Measurements from ENCODE around the gene SLC9B1.

The SLC9B1 gene, protein sequence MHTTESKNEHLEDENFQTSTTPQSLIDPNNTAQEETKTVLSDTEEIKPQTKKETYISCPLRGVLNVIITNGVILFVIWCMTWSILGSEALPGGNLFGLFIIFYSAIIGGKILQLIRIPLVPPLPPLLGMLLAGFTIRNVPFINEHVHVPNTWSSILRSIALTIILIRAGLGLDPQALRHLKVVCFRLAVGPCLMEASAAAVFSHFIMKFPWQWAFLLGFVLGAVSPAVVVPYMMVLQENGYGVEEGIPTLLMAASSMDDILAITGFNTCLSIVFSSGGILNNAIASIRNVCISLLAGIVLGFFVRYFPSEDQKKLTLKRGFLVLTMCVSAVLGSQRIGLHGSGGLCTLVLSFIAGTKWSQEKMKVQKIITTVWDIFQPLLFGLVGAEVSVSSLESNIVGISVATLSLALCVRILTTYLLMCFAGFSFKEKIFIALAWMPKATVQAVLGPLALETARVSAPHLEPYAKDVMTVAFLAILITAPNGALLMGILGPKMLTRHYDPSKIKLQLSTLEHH

DNA sequence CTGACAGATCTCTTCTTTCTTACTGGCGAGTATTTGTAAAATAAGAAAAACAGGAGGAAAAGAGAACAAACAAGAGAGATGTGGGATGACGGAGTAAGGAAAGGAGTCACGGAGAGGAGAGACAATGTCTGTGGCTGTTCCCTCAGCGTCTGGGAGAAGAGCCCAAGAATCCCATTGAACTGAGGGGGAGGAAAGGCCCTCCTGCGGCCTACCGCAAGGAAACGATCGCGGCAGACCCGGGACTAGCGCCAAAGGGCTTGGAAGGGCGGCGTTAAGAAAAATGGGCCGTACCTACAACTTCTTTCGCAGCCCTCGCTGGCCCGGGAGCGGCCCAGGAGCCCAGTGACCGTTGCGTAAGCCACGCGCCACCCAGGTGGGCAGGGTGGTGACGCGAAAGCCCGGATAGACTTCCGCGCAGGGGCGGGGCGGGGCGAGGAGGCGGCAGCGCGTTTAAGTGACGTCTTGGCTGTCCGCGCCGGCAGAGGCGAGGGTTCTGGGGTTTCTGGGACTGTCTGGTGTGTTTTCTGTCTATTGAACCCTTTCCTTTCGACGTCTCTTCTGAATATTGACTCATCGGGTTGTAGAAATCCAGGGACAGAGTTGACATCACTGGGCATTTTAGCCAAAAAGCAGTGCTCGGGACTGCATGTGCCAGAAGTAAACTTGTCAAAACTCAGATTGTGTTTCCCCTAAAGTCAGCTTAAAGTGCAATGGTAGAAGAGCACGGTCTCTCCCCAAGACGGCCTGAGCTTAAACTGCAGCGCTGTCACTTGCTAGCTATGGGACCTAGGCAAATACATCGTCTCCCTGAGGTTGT is at the start of gene SLC9B1:
Gene SLC9B1, minus strand, starts transcription at position 398 of the 817 bp plus-strand sequence. CDS start 27,994 bp downstream, outside the sequence.
- DNase-seq: peak; percentile 9 to 93 (median 84)

DNA sequence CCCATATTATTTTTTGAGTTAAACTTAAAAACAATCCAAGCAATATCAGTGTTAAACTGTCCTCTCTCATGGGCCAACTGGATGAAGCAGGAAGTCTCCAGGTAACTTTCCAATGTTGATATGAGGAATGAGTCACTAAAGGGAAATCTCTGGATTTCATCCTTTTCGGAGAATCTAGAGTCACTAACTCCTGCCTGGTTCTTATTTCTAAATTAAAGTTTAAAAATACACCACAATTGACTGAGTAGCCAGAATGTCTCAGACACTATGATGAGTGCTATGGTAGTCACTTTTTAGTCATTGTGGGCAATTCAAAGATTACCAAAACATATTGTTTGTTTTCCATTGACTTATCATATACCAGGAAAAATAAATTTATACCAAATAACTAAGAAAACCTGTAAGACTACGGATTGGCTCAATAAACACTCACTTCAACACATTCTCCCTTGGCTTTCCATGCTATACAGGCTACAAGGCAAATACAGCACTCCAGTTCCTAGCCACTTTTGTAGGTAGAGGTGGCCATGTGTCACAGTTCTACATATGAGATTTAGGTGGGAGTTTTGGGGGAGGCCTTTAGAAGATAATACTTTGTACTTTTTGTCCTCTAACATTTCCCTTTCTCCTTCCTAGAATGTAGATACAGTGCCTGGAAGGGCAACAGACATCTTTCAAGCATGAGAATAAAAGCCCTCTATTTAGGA is 48.5 kb upstream of the SLC9B1 start:
- no peak for DNase-seq

DNA sequence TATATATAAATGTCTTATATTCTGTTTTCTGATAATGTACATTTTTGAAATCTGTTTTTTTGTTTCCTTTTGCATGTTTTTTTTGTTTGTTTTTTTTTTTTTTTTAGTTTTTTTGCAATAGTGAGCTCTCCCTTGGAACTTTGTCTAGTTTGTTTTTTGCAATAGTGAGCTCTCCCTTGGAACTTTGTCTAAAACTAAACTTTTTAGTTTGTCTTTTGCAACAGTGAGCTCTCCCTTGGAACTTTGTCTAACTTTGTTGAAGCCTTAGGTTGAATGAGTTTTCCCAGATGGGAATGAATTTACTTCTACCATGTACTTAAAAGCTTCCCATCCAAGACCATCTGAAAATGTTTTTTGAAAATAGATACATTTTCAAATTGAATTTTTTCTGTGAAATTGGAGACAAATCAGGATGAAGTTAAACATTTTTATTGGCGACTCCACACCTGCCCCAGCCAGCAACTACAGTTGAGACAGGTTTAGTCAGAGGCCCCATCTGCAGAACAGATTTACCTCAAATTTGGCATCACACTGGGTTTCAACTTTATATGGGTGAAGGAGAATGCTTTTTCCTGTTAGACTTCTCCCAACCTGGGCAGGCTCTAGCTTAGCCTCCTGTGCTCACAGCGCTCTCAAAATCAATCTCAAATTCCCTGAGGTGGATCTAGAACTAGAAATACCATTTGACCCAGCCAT is 41.1 kb upstream of the SLC9B1 start:
- DNase-seq: no peak

DNA sequence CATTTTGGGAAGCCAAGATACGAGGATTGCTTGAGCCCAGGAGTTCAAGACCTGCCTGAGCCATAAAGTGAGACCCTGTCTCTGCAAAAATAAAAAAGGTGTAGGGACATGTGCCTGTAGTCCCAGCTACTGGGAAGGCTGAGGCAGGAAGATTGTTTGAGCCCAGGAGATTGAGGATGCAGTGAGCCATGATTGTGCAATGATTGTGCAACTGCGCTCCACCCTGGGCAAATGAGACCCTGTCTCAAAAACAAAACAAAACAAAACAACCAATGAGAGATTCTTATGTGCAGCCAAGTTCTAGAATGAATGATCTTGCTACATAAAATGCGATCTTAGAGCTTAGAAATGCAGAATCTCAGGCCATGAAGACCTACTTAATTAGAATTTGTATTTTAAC is 34.5 kb upstream of the SLC9B1 start:
- no peak for DNase-seq

DNA sequence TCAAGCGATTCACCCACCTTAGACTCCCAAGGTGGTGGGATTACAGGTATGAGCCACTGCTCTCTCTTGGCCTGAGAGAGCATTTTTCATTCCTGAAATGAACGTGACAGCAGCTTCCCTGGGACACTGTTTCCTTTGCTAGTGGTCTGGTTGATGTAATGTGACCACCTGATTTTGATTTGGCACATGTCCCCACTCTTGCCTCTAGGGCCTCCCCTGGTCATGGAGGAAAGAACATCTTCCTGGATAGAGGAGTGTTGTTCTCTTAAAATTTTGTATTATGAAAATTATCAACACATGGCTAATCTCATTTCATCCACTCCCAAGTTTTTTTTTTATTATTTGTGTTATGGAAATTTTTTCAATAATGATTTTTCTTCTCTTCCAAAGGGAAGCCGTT is 33.3 kb upstream of the SLC9B1 start:
- no peak for DNase-seq

DNA sequence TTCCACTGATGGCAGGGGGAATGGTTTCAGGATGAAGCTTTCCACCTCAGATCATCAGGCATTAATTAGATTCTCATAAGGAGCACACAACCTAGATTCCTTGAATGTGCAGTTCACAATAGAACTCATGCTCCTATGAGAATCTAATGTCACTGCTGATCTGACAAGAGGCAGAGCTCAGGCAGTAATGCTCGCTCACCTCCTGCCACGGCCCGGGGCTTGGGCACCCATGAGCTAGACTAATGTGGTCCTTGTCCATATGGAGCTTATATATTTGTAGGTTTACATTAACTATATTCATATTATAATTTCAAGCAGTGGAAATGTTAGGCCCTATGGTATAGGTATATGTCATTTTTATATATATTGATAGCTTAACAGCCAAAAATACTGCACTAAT is 32.6 kb upstream of the SLC9B1 start:
- no peak for DNase-seq

DNA sequence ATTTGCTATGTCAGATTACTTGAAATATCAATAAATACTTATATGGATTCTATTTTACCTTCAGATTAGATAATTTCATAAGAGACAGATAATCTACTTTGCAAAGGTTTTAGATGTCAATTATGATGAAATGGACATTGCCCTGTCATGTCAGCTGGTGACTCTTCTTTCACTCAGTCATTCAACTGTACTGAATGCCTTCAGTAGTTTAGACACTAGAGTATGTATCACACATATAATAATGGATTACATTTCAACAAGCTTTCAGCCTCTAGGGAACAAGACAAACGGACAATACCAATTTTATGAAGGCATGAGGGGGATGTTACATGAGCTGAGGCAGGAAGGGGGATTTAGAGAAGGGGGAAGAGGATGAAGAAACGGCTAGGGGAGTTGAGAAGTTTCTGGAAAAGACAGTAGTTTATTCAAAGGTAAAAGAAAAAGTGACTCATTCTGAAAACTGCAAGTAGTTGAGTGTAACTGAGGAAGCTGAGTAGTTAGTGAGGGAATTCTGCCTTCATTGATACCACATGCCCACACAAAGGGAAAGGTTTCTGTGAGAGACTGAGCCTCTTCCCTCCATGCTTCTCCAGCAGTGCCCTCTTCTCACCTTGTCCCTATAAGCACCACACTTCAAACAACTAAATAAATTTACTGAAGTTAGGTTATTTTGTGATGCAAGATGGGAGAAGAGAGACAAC is 31.4 kb upstream of the SLC9B1 start:
- no peak for DNase-seq

DNA sequence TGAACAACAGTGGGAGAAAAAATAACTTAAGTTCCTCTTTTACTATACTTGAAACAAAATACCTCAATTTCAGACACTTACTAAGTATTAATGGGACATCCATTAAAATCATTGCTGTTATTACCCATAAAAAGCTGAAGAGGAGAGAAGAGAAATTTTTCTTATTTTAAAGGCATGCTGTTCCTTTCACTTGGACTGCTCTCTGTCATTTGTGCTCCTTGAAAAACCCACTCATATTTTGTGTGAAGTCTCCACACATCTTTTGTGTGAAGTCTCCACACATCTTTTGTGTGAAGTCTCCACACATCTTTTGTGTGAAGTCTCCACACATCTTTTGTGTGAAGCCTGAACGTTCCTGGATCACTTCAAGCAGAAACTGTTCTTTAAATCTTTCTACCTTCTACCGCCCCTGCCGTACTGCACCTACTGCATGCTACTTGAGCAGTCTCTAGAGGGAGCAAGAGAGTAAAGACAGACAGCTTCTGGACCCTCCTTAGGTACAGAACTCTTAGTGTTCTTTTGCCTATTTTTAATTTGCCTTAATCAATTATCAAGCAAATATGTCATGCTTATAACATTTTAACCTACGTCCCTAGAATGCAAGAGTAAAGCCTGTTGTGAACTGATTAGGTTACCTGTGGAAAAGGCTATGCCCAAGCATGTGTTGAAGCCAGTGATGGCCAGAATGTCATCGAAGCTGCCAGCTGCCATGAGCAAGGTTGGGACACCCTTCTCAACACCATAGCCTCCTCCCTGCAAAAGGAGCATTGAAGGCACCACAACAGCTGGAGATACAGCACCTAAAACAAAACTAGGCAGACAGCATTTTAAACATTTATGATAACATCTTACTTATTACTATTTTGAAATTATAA is 27.1 kb upstream of the SLC9B1 start:
- DNase-seq: peak in 3 of 58 donors; percentile 0 to 6 (median 1)

DNA sequence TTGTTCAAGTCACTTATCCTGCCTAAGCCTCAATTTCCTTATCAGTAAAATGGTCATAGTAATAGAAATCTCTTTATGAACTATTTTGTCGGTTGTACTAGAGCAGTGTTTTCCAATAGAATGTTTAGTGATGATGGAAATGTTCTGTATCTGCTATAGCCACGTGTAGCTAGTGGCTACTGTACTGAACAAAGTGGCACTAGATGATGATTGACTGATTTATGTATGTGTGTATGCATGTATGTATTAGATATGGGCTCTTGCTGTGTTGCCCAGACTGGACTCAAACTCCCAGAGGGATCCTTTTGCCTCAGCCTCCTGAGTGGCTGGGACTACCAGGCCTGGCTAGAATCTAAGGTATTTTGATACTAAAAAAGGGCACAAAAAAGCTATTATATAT is 24.7 kb upstream of the SLC9B1 start:
- DNase-seq: no peak

DNA sequence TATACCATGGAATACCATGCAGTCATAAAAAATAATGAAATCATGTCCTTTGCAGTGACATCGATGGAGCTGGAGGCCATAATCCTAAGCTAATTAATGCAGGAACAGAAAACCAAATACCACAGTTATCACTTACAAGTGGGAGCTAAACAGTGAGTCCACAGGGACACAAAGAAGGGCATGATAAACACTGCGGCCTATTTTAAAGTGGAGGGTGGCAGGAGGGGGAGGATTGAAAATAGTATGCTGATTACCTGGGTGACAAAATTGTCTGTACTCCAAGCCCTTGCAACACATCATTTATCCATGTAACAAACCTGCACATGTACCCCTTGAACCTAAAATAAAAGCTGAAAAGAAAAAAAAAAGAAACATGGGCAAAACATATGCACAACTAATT is 16.7 kb upstream of the SLC9B1 start:
- DNase-seq: no peak

DNA sequence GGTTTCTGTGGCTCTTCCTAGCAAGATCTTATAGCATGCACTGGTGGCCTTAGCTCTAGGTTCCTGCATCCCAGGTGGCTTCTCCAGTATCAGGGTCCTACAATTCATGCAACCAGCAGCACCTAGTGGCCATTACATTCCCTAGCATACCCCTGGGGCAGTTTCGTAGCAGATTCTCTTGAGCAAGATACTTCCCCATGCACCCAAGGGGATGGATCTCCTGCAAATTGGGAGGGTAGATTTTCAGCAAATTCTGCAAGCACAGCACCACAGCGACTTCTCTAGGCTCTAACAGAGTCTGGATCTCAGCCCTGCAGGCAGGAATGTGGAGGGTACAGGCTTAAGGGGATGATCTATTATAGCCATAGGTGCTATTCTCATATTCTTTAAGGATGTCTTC is 13.1 kb upstream of the SLC9B1 start:
- no peak for DNase-seq

DNA sequence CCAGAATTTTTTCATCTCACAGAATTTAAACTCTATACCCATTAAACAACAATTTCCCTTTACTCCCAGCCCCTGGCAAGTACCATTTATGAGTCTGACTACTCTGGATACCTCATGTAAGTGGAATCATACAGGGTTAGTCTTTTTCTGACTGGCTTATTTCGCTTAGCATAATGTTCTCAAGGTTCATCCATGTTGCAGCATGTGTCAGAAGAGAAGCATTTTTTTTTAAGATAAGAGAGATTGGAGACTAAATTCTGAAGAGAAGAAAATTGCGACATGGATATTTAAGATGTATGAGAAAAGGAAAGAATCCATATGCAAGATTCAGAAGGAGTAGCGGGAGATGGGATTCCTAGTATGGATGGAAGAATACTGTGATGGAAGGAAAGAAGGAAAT is 11.3 kb upstream of the SLC9B1 start:
- DNase-seq: no peak

DNA sequence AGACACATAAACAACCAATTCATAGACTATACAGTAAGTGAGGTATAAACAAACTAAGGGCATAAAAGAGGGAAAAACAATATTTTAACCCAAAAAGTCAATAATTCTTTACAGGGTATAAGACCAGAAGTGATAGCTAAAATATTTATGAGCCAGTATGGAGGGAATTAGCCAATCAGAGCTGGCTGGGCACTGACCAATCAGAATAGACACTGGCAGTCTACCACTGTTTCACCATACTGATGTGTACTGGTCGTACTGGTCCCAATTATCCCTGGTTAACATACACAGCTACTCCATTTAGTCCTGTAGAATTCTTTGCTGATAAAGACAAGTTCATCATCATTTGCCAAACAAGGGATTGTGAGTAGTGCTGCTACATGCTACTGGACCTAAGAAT is 9.8 kb upstream of the SLC9B1 start:
- DNase-seq: no peak

DNA sequence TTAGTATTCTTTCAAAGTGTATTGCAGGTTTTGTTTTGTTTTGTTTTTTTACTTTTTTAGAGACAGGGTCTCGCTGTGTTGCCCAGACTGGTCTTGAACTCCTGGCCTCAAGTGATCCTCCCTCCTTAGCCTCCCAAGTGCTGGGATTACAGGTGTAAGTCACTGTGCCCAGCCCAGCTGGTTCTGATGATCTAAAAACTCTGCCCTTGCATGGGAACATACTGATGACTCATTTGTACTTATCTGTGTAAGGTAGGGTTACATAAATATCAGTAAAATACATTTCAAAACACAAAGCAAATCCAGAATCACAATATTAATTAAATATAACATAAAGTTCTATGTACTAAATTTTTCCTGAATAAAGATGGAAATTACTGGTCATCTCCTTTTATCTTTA is 7.4 kb upstream of the SLC9B1 start:
- no peak for DNase-seq

DNA sequence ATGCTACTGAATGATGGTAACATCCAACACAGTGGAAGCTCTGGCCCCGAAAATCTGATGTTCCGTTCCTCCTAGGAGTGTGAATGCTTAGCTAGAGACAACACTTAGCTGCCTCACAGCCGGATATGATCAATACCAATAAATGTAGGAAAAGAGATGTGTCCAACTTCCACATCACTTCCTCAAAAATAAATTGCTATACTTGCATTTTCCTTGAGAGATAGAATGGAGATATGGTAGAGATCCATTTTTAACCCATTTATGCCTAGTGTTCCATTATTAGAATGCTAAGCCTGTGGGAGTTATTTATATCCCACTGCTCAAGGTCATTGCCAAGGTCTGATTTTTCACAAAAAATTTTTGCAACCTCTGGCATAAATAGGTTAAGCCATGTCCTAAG is 5.5 kb upstream of the SLC9B1 start:
- no peak for DNase-seq

DNA sequence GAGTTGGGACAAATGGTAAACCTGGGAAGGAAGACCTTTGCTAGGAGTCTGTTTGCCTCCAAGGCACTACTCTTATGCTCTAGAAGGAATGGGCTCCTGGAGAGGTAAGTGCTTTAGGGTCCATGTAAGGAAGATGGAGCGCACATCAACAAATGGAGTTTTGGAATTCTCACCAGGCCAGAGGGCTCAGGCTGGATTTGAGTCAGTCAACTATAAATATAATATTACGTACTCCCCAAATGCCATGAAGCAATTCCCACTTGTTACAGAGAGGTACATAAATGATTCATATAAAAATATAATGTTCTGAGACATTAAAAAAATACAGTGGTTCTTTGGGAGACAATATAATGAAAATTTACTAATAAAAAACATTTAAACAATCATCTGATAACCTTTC is 1.6 kb upstream of the SLC9B1 start:
- no peak for DNase-seq

DNA sequence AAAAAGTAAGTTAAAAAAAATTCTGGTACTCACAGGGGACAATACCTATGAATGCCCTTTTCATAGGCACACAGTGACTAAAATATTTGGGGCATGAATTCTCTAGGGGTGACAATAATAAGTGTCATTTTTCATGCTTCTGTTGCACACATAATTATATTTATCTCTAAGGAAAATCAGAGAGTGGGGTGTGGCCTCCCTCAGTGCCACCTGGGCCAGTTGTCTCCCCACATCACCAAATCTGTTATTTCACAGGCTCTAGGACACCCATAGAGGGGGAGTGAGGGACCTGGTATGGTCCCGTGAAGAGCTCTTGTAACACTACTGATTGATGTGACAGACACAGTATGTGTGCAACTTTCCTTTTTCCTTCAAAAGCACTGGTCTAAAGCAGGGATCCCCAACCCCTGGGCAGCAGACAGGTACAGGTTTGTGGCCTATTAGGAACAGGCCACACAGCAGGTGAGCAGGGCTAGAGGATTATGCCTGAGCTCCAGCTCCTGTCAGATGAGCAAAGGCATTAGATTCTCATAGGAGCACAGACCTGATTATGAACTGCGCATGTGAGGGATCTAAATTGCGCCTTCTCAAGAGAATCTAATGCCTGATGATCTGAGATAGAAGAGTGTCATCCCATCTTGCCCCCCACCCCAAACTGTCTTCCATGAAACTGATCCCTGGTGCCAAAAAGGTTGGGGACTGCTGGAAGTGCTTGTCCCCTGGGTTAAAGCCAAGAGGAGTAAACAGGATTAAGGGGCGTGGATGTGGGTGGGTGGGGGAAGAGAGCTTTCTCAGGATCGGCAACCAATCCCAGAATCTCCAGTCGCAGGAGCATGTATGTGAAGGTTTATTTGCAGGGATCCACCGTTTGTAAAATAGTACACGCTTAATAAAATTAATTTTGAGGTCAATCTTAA is 856 bp downstream of the SLC9B1 start:
- peak in 7 of 58 donors; percentile 3 to 38 (median 29) for DNase-seq

DNA sequence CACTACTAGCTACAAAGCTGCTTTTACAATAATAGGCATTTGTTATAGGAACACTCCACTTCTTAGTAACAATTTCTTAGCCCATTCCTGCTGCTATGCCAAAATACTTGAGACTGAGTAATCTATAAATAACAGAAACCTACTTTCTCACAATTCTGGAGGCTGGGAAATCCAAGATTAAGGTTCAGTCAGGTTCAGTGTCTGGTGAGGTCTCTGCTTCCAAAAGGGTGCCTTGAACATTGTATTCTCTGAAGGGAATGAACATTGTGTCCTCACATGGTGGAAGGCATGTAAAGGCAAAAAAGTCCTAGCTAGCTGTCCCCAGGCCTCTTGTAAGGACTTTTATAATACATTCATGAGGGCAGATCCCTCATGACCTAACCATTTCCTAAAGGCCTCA is 7.0 kb downstream of the SLC9B1 start:
- DNase-seq: no peak
